ENCODE results near the gene PRICKLE2. TPM values are rescaled to one million over a fixed set of nuclear protein-coding genes. Genes with fewer than 3 reads are reported as not detected.

PRICKLE2 gene
- total and polyA plus RNA-seq, 10 donors: 0.27 to 11.4 (median 5.4) TPM

- H3K27me3 ChIP-seq (replicated peaks in 1 of 7): no peaks in the 10 kb centered on the region
- no peak for TF ChIP-seq POLR2AphosphoS5 (IDR thresholded peaks at IDR 0.05)
- TF ChIP-seq POLR2A (IDR thresholded peaks at IDR 0.05): no peak
- TF ChIP-seq CTCF (IDR thresholded peaks at IDR 0.05 in 8 of 11, conservative IDR thresholded peaks at IDR 0.05 in 3 of 11): no peak
- DNase-seq: no peak
- intact Hi-C loops (cut with DNase I; ENCODE audit: low total_unique reads): no loop called here
- H3K36me3 ChIP-seq: no peaks in the 10 kb centered on the region
- peaks cover 0 to 11% (median 6%) of the 10 kb centered on the region in 8 donors for H3K9me3 ChIP-seq
- H3K27ac ChIP-seq: no peak overlapping the region
- no peaks in the 10 kb centered on the region for H3K4me1 ChIP-seq
- WGBS, 5 donors: 57 to 68% (median 61%) methylated on average over 7 of the region's 7 CpGs
- H3K4me3 ChIP-seq: no peak overlapping the region
Observed at GRCh38 chr3:64188810-64189560, 36.3 kb downstream of the PRICKLE2 start.

DNA sequence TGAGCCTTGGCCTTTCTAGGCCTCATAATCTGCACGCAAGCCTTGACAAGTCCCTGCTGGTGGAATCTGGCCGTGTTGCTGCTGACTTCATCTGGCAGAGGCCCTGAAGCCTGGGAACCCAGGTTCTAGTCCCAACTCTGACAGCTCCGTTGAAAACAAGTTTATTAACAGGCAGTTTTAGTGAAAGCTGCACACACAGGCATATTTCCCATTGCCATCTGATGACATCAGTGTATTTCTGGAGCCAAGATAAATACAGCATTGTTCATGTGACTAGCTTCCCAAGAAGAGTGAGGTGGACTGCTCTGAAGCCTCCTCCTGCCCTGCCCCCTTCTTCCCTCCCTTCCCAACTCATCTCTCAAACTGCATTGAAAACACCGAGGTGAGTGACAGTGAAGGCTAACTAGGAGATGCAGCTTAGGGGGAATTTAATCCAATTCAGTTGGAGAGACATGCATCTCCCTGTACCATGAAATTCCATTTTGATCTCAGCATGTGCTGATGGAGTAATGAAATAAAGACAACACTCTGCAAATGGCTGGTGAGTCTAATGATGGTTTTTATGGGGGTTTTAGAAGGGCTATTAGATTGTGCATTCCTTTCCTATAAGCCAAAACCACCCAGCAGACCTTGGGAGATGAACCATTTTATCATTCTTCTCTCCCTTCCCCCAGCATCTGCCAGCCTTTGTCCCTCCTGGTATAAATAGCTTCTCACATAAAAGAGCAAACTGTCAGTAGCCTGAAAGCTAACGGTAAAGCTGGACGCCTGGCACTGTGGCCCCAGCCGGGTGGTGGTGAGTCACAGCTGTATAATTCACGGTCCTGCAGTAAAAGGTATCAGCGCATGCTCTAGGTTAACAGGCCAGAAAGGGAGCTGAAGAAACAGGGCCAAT, 38.0 kb downstream of the PRICKLE2 start:
- TF ChIP-seq POLR2A (IDR thresholded peaks at IDR 0.05) (no peak), CTCF (IDR thresholded peaks at IDR 0.05 in 8 of 11, conservative IDR thresholded peaks at IDR 0.05 in 3 of 11) (no peak), POLR2AphosphoS5 (IDR thresholded peaks at IDR 0.05) (no peak)
- Histone ChIP-seq H3K36me3 (no peaks in the 10 kb centered on the region), H3K9me3 (no peaks in the 10 kb centered on the region), H3K4me1 (no peaks in the 10 kb centered on the region), H3K27me3 (replicated peaks in 1 of 7) (no peaks in the 10 kb centered on the region), H3K4me3 (no peak overlapping the region), H3K27ac (no peak overlapping the region)
- 69 to 89% (median 74%) methylated on average over 8 to 9 of the region's 9 CpGs for WGBS, 5 donors
- intact Hi-C loops (cut with DNase I; ENCODE audit: low total_unique reads): no loop called here
- DNase-seq: no peak

- Histone ChIP-seq H3K36me3 (no peaks in the 10 kb centered on the region), H3K27ac (no peak overlapping the region), H3K4me3 (no peak overlapping the region), H3K27me3 (replicated peaks in 1 of 7) (no peaks in the 10 kb centered on the region), H3K4me1 (no peaks in the 10 kb centered on the region), H3K9me3 (no peaks in the 10 kb centered on the region)
- TF ChIP-seq POLR2A (IDR thresholded peaks at IDR 0.05) (no peak), POLR2AphosphoS5 (IDR thresholded peaks at IDR 0.05) (no peak), CTCF (IDR thresholded peaks at IDR 0.05 in 8 of 11, conservative IDR thresholded peaks at IDR 0.05 in 3 of 11) (no peak)
- DNase-seq: no peak
- WGBS, 5 donors: 63 to 86% (median 77%) methylated on average over 2 of the region's 2 CpGs
- intact Hi-C loops (cut with DNase I; ENCODE audit: low total_unique reads): no loop called here
Observed at GRCh38 chr3:64186667-64187064, 38.6 kb downstream of the PRICKLE2 start.

GRCh38 chr3:64185436-64185835, 39.8 kb downstream of the PRICKLE2 start:
- WGBS, 5 donors: 68 to 87% (median 78%) methylated on average over 2 of the region's 2 CpGs
- no peak for TF ChIP-seq POLR2A (IDR thresholded peaks at IDR 0.05)
- TF ChIP-seq POLR2AphosphoS5 (IDR thresholded peaks at IDR 0.05): no peak
- no peak for TF ChIP-seq CTCF (IDR thresholded peaks at IDR 0.05 in 8 of 11, conservative IDR thresholded peaks at IDR 0.05 in 3 of 11)
- H3K4me3 ChIP-seq: no peak overlapping the region
- no peak for DNase-seq
- no peak overlapping the region for H3K27ac ChIP-seq
- intact Hi-C loops (cut with DNase I; ENCODE audit: low total_unique reads): no loop called here
- no peaks in the 10 kb centered on the region for H3K27me3 ChIP-seq (replicated peaks in 1 of 7)
- no peaks in the 10 kb centered on the region for H3K36me3 ChIP-seq
- H3K9me3 ChIP-seq: no peaks in the 10 kb centered on the region
- H3K4me1 ChIP-seq: no peaks in the 10 kb centered on the region

Measured in spleen (tissue), 11 donors.